GM12864 (cell line): ENCODE data around the gene HOXA5.

ENCODE experiments used
- DNase-seq: peaks from one replicate; pipeline ENCODE4 v3.0.0-alpha.2; 2011; ENCODE audit warnings: low read depth
- H3K4me3 ChIP-seq: 2 replicates; pipeline ENCODE4 v1.5.1; 2011; ENCODE audit warnings: mild to moderate bottlenecking, low read depth, low read length, control low read depth
- TF ChIP-seq, protein P1 (sequence below): IDR thresholded peaks from 2 replicates; pipeline ENCODE4 v1.5.1; 2011; ENCODE audit warnings: low read depth, mild to moderate bottlenecking, moderate library complexity, low read length, control low read depth, inconsistent platforms; ENCODE audit errors: missing control alignments

HOXA5 gene

DNA sequence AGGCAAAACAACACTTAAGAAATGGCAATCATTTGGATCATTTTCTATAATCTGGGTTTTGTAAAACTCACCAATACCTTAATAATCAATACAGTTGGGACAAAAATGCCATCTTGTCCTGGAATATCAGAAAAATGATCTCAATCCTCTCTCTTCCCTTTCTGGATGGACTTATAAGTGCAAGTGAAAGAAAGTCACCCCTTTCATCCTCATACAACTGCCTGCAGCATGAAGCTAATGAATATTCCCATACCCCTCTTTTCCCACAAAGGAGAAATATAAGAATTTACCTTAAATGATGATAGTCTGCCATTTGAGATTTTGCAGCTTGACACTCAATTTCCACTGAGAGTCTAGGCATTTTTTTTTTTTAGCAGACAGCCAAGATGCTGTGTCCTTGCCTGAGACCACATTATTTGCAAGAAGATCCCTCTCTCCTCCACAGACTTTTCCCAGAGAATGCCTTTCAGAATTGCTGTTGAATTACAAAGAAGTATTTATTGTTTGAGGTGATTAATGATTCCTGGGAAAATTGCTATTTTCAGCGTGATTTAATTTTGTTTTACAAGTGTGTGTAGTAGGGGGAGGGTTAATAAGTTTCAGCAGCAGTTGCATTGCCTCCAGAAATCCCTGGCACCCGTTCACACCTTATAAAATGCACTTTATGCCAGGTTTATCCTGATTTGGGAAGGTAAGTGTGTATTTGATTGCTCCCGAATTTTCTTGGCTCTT lies 16.7 kb downstream of the HOXA5 start:
- TF ChIP-seq, protein P1, sequence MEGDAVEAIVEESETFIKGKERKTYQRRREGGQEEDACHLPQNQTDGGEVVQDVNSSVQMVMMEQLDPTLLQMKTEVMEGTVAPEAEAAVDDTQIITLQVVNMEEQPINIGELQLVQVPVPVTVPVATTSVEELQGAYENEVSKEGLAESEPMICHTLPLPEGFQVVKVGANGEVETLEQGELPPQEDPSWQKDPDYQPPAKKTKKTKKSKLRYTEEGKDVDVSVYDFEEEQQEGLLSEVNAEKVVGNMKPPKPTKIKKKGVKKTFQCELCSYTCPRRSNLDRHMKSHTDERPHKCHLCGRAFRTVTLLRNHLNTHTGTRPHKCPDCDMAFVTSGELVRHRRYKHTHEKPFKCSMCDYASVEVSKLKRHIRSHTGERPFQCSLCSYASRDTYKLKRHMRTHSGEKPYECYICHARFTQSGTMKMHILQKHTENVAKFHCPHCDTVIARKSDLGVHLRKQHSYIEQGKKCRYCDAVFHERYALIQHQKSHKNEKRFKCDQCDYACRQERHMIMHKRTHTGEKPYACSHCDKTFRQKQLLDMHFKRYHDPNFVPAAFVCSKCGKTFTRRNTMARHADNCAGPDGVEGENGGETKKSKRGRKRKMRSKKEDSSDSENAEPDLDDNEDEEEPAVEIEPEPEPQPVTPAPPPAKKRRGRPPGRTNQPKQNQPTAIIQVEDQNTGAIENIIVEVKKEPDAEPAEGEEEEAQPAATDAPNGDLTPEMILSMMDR, result no peak
- H3K4me3 ChIP-seq, result no peak overlapping the region

DNA sequence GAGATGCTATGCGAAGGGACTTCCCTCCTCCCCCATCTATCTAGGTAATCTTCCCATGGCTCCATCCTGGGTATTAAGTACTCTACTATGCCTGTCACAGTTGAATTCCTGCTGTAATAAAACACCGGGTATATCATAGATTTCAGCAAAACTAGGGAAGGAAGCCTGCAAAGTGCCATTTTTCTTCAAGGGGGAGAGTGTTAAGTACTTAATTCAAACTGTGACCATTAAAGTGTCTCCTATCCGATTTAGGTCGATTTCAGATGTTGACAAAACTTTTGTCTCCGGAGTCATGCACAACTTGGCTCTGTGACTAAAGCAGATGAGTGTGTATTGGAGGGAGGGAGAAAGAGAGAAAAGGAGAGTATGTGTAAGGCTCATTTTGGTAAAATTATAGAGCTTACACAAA lies 17.5 kb downstream of the HOXA5 start:
- TF ChIP-seq, protein P1, result no peak
- no peak for DNase-seq
- no peak overlapping the region for H3K4me3 ChIP-seq

More for the DNA sequence above, 16.7 kb downstream of the HOXA5 start:
- no peak for DNase-seq

DNA sequence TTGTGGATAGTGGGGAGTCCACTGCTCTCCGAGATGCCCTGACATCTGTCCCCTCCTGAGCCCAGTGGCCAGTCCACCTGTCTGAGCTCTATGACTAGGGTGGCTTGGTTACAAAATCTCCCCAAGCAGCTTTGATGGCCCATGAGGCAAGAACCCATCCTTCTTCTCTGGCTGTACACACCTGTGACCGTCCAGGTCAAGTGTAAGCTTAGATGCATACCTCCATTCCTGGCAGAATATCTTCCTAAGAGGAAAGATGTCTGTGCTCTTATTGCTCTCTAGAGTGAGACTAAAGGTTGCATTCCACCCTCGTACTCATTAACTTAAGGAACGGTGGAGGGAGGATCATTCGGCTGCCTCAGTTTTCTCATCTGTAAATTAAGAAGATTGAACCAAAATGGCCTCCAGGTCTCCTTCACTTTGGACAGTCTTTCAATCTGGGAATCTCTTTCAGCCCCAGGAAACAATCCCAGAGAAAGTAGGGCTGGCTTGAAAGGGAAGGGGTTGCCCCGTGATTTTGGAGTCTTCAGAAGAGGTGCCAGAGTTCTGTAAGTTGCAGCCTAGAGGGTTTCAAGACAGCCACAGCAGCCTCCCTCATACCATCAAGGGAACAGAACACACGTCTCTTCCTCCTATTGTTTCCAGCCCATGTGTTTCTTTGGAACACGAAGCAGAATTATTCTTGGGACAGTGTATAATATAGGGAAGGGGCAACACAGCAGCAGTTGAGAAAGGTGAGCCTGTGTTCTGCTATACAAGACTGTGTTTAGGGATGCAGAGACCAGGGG lies 18.4 kb downstream of the HOXA5 start:
- H3K4me3 ChIP-seq, result no peak overlapping the region
- TF ChIP-seq, protein P1, result no peak
- no peak for DNase-seq

DNA sequence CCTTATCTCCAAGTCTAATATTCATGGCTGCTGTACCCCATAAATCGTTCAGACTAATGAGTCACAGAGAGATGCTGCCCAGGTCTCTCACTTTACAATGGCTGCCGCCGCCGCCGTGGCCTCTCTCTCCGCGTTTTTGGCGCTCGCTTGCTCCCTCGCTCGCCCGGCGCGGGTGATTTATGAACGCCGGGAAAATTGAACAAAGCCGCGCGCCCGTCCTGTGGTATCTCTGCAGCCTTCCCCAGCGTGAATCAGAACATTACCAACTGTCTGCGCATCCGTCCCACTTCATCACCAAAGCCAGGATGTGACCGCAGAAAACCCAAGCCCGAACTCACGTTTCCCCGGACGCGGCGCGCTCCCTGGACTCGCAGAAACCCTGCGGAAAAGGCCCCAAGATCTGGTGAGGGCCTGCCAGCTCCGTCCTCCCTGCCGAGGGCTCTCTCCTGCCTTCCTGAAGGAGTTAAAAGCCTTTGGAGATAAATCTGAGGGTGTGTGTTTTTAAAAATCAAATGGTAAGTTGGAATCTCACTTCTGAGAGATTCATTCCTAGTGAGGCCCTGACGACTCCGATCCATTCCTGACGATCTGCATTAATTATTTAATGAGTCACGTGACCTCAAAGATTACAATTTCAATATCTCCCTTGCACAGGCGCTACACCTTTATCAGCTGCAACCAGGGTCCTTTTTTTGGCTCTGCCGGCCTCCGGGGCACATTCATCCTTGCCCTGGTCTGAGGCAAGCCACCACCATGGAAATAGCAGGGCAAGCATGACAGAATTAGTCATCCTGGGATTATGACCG lies 19.2 kb downstream of the HOXA5 start:
- TF ChIP-seq, protein P1, result no peak
- H3K4me3 ChIP-seq, result no peak overlapping the region
- DNase-seq, result no peak

DNA sequence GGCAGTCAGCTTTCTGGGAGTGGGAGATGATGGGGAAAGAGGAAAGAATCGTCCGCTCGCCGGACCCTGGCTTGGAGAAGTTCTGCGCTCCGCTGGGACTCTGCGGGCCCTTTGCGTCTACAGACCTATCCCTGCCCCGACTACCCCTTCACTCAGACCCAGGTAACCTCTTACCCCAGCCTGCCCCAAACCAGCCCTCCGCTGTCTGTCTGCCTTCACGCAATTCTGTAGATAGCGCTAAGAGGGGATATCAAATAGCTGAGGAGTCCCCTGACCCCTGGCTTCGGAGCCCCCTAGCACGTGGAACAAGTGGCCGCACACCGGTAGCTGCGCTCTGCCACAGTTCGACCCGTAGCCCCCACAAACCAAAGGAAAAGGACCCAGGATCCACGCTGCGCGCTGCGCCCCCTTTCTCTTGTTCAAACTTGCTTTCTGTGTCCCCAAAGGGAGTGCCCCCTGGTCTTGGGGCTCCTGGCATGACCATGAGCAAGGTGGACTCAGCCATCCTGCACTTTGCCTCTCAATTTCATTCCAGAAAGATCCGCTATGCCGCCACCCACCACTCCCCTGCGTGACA lies 19.9 kb downstream of the HOXA5 start:
- TF ChIP-seq, protein P1, result no peak
- H3K4me3 ChIP-seq, result no peak overlapping the region
- no peak for DNase-seq

DNA sequence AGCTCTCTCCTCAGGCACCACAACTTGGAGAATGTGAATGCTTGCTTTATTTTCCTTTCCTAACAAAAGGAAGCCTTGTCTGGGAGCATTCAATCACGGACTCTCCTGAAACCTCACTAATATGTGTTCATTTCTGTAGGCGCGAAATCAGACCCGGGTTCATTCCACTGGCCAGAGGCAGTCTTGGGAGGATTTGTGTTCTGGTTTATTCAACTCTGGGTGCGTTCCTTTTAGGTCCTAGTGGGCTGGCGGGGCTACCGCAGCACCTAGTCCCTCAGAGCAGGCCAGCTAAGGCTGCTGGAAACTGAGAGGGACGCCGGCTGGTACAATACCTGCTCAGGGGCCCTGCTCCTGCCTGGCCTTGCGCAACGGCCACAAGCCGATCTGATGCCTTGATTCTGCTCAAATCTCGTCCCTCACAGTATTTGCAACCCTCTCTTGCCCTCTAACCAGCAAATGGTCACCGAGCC lies 20.4 kb downstream of the HOXA5 start:
- DNase-seq, result no peak
- no peak overlapping the region for H3K4me3 ChIP-seq
- TF ChIP-seq, protein P1, result no peak
